ENCODE data around the gene PPP1R9A.

Gene PPP1R9A

GRCh38 chr7:94907026-94907810 lies at the start of gene PPP1R9A:
Gene PPP1R9A, plus strand, starts transcription at chr7:94907594. Its CDS starts 2,520 bp downstream, at chr7:94910114.
- DNase-seq: no peak

- no peak for DNase-seq
These were observed 36.3 kb upstream of the PPP1R9A start for GRCh38 chr7:94871132-94871531.

- DNase-seq: no peak
These were observed 34.2 kb upstream of the PPP1R9A start for GRCh38 chr7:94873239-94873638.

GRCh38 chr7:94874036-94874785 lies 33.2 kb upstream of the PPP1R9A start:
- no peak for DNase-seq

GRCh38 chr7:94875201-94875600 lies 32.2 kb upstream of the PPP1R9A start:
- no peak for DNase-seq

GRCh38 chr7:94877731-94878670 lies 29.4 kb upstream of the PPP1R9A start:
- no peak for DNase-seq

- DNase-seq: no peak
These were observed 24.5 kb upstream of the PPP1R9A start for GRCh38 chr7:94882891-94883290.

- DNase-seq: no peak
These were observed 23.8 kb upstream of the PPP1R9A start for GRCh38 chr7:94883616-94884015.

GRCh38 chr7:94888551-94888950 lies 18.8 kb upstream of the PPP1R9A start:
- DNase-seq: no peak

- DNase-seq: no peak
These were observed 18.3 kb upstream of the PPP1R9A start for GRCh38 chr7:94888995-94889523.

GRCh38 chr7:94890216-94890615 lies 17.2 kb upstream of the PPP1R9A start:
- no peak for DNase-seq

- no peak for DNase-seq
These were observed 13.7 kb upstream of the PPP1R9A start for GRCh38 chr7:94893661-94894060.

- DNase-seq: no peak
These were observed 9.9 kb upstream of the PPP1R9A start for GRCh38 chr7:94897541-94897940.

GRCh38 chr7:94898340-94898739 lies 9.1 kb upstream of the PPP1R9A start:
- no peak for DNase-seq

GRCh38 chr7:94901981-94902380 lies 5.4 kb upstream of the PPP1R9A start:
- DNase-seq: no peak

- no peak for DNase-seq
These were observed 3.4 kb upstream of the PPP1R9A start for GRCh38 chr7:94903971-94904370.

GRCh38 chr7:94904982-94905381 lies 2.4 kb upstream of the PPP1R9A start:
- DNase-seq: no peak

GRCh38 chr7:94906065-94906851 lies 1.1 kb upstream of the PPP1R9A start:
- no peak for DNase-seq

- no peak for DNase-seq
These were observed 473 bp downstream of the PPP1R9A start for GRCh38 chr7:94907811-94908322.

- DNase-seq: no peak
These were observed 1.2 kb downstream of the PPP1R9A start for GRCh38 chr7:94908323-94909178.

- no peak for DNase-seq
These were observed 1.7 kb downstream of the PPP1R9A start for GRCh38 chr7:94909179-94909466.

All from amniotic stem cell (primary cell).